ENCODE measurements around the gene ZSCAN30. TPM values are rescaled to one million over a fixed set of nuclear protein-coding genes. Genes with fewer than 3 reads are reported as not detected.

ZSCAN30 gene
- total and polyA plus RNA-seq, 9 of the 15 experiments (the other 6 are each of a cell fraction or from before 2014, with no cell fraction given) = 4.6 to 13.6 (median 10.8) TPM

- FAIRE-seq (no peak), ATAC-seq (peak; percentile 40; the same call in 2 of the 3 replicates), DNase-seq (ENCODE audit: extremely low read depth in 1 of 4, low spot score in 3 of 4) (peak in 1 of 4 experiments; percentile 25)
- Histone ChIP-seq H3K79me2 (ENCODE audit: control insufficient read depth, insufficient read depth, low read length) (peaks cover 14% of the 10 kb centered on the region), H2AFZ (ENCODE audit: low read depth, low read length) (no peak overlapping the region), H3K9me1 (ENCODE audit: control insufficient read depth, insufficient read depth, low read length) (no peaks in the 10 kb centered on the region), H3K4me3 (no peak overlapping the region), H3K9ac (ENCODE audit: insufficient read depth in 1 of 2, low read depth in 2 of 2, low read length in 2 of 2) (no peak overlapping the region), H3K4me1 (replicated peaks in 1 of 2; ENCODE audit: control insufficient read depth in 2 of 2, insufficient read depth in 2 of 2, low read length in 2 of 2) (no peaks in the 10 kb centered on the region), H3K27ac (ENCODE audit: extremely low read depth, low read depth, low read length) (no peak overlapping the region), H3K27me3 (ENCODE audit: control insufficient read depth in 2 of 2, insufficient read depth in 2 of 2, low read length in 2 of 2) (no peaks in the 10 kb centered on the region), H3K36me3 (ENCODE audit: control insufficient read depth, insufficient read depth, low read length) (no peaks in the 10 kb centered on the region), H3K9me3 (replicated peaks; ENCODE audit: control insufficient read depth, insufficient read depth, low read depth, low read length) (peaks cover 9% of the 10 kb centered on the region), H3K4me2 (ENCODE audit: insufficient read depth, low read length) (no peak overlapping the region), H4K20me1 (replicated peaks; ENCODE audit: control insufficient read depth, insufficient read depth, low read length) (no peaks in the 10 kb centered on the region)
- 80% methylated on average over 6 of the region's 7 CpGs for WGBS (ENCODE audit: insufficient coverage, low coverage, missing lambda C conversion rate)
- BruUV-seq (replicated peaks) = no TSS peak
- ChIA-PET POLR2A (no interaction called here), CTCF (ENCODE audit: low intra/inter-chr PET ratio) (no interaction called here)
- TF ChIP-seq FOXK1 (CRISPR knock-in tag; IDR thresholded peaks at IDR 0.05; ENCODE audit: borderline replicate concordance) (no peak), CBX3 (IDR thresholded peaks at IDR 0.05; ENCODE audit: borderline replicate concordance in 1 of 2, low read length in 2 of 2) (peak; percentile 86 to 96), ZNF431 (CRISPR knock-in tag; IDR thresholded peaks at IDR 0.05) (no peak), TRIM28 (IDR thresholded peaks at IDR 0.05) (peak; percentile 97), ZNF280A (IDR thresholded peaks at IDR 0.05; ENCODE audit: low read depth, partially characterized antibody) (peak; percentile 90), CBX5 (IDR thresholded peaks at IDR 0.05; ENCODE audit: borderline replicate concordance, low read depth) (peak; percentile 95), XRCC3 (IDR thresholded peaks at IDR 0.05) (peak; percentile 38; the same call in 1 of the 2 replicates), CBX1 (IDR thresholded peaks at IDR 0.05; ENCODE audit: low read depth) (peak; percentile 62; the same call in 1 of the 2 replicates), TRIM24 (IDR thresholded peaks at IDR 0.05) (peak in 1 of 2 experiments; percentile 69; a peak in 2 of 4 replicates), KLF6 (CRISPR knock-in tag; IDR thresholded peaks at IDR 0.05; ENCODE audit: borderline replicate concordance) (no peak), HMG20B (CRISPR knock-in tag; IDR thresholded peaks at IDR 0.05) (no peak)
- intact Hi-C loops (cut with micrococcal nuclease) (no loop called here), in situ Hi-C loops (cut with MboI) (no loop called here)
Observed at GRCh38 chr18:35283923-35284794, 5.9 kb downstream of the ZSCAN30 start.

Measured in K562 (cell line).